ENCODE measurements around the gene LRRC15. TPM values are rescaled to one million over a fixed set of nuclear protein-coding genes. Genes with fewer than 3 reads are reported as not detected.

Gene LRRC15
- polyA plus RNA-seq, 1 experiment = 4.9 TPM

DNA sequence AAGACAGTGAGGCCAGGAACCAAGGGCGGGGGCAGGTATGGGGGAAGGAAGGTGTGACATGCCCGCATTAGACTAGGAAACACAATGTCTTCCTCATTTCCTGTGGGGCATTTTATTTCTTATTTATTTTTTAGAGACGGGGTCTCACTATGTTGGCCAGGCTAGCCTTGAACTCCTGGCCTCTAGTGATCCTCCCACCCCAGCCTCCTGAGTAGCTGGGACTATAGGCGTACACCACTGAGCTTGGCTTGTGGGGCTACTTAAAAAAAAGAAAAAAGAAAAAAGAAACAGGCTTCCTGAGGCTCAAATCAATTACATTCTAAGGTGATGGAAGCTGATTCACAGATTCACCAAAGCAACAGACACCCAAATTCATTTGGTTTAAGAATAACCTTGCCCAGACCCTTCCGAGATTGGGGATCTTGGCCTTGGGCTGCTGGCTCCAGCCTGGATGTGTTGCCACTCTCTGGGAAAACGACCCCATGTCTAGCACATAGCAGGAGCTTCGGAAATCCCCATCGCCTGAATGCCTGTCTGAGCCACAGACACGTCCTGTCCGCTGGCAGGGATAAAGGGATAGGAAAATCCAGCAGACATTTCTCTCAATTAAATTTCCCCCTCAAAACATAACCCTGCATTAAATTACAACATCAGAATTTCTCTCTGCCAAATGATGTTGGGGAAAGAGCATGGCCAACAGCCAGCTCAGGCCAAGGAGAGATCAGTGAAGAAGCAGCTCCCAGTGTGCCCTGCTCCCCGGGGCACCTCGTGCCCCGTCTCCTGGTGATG, 31.4 kb downstream of the LRRC15 start:
- ChIA-PET CTCF (interaction anchor here (0.6 to 5.6 kb wide), 5 partner anchors 6 to 233 kb away, joined by 3 to 55 read pairs (median 3); no protein-coding TSS in a partner anchor), POLR2A (interaction anchor here (0.7 kb wide), 1 partner anchor 152 kb away, joined by 3 read pairs; no protein-coding TSS in a partner anchor)

DNA sequence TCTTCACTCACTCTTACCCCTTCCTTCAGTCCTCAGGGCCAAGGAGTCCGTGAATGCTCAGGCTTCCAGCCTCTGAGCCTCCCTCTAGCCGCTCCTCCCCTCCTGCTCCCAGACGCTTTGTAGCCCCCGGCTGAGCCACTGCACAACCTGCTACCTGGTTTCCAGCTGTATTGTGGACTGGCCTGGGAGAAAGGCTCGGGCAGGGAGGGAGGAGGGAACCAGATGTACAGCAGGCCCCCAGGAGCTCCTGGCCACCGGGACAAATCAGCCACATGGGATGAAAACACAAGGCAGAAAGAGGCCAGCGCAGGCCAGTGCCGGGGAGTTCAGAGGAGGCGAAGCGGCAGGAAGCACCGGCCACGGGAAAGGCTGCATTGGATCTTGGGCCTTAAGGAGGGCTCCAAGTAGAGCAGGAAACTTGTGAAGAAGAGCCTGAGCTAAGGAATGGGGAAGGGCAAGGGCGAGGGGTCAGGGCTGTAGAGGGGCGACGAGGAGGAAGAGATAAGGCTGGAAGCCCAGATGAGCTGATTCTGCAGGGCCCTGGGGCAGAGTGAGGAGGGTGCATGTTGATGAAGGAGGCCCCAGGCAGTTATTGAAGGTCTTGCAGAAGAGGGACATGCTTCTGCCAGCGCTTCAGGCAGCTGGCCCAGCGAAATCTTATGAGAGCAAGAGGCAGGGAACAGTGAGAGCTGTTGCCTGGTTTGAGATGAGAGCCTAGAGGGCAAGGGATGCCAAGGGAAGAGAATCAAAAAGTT, 32.8 kb downstream of the LRRC15 start:
- POLR2A ChIA-PET = no interaction called here
- Histone ChIP-seq H3K27me3 (ENCODE audit: control insufficient read depth, insufficient read depth, low read length) (no peaks in the 10 kb centered on the region), H3K27ac (ENCODE audit: low read depth, low read length) (no peak overlapping the region), H3K9me3 (ENCODE audit: control insufficient read depth, insufficient read depth, low read length) (no peaks in the 10 kb centered on the region; the same call in 1 of the 2 replicates), H3K4me3 (ENCODE audit: low read depth, low read length) (no peak overlapping the region)
- no peak for DNase-seq (ENCODE audit: low read depth, low spot score)
- CTCF ChIA-PET = interaction anchor here (1.8 to 5.6 kb wide), 3 partner anchors 7 to 69 kb away, joined by 4 to 98 read pairs (median 55); no protein-coding TSS in a partner anchor
- TF ChIP-seq, protein P1, sequence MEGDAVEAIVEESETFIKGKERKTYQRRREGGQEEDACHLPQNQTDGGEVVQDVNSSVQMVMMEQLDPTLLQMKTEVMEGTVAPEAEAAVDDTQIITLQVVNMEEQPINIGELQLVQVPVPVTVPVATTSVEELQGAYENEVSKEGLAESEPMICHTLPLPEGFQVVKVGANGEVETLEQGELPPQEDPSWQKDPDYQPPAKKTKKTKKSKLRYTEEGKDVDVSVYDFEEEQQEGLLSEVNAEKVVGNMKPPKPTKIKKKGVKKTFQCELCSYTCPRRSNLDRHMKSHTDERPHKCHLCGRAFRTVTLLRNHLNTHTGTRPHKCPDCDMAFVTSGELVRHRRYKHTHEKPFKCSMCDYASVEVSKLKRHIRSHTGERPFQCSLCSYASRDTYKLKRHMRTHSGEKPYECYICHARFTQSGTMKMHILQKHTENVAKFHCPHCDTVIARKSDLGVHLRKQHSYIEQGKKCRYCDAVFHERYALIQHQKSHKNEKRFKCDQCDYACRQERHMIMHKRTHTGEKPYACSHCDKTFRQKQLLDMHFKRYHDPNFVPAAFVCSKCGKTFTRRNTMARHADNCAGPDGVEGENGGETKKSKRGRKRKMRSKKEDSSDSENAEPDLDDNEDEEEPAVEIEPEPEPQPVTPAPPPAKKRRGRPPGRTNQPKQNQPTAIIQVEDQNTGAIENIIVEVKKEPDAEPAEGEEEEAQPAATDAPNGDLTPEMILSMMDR (IDR thresholded peaks at IDR 0.05; ENCODE audit: low read depth, low read length) = no peak

More for the DNA sequence above, 31.4 kb downstream of the LRRC15 start:
- Histone ChIP-seq H3K27me3 (ENCODE audit: control insufficient read depth, insufficient read depth, low read length) (no peaks in the 10 kb centered on the region), H3K9me3 (ENCODE audit: control insufficient read depth, insufficient read depth, low read length) (no peaks in the 10 kb centered on the region; the same call in 1 of the 2 replicates), H3K4me3 (ENCODE audit: low read depth, low read length) (no peak overlapping the region), H3K27ac (ENCODE audit: low read depth, low read length) (no peak overlapping the region)
- TF ChIP-seq, protein P1 (IDR thresholded peaks at IDR 0.05; ENCODE audit: low read depth, low read length) = no peak
- DNase-seq (ENCODE audit: low read depth, low spot score) = no peak

DNA sequence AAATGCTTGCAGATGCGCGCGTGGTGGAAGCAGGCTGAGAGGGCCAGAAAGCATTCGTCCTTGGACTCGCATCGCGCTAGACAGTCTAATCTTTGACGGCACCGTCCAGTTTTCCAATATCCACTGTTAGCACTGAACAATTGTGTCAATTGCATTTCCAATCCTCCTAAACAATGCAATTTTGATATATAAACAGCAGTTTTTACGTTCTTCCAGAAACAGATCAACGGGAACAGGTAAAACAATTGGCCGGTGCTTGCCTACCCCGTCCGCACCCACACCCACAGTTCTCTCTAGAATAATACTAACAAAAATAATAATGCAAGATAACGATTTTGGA, 35.6 kb downstream of the LRRC15 start:
- H3K27me3 ChIP-seq (ENCODE audit: control insufficient read depth, insufficient read depth, low read length) = no peaks in the 10 kb centered on the region
- H3K4me3 ChIP-seq (ENCODE audit: low read depth, low read length) = no peak overlapping the region
- CTCF ChIA-PET = interaction anchor here (0.6 to 5.6 kb wide), 16 partner anchors 10 to 672 kb away, joined by 3 to 98 read pairs (median 4); partner anchors contain the start of gene GP5
- H3K27ac ChIP-seq (ENCODE audit: low read depth, low read length) = no peak overlapping the region
- POLR2A ChIA-PET = interaction anchor here (0.6 kb wide), 1 partner anchor 10 kb away, joined by 3 read pairs; no protein-coding TSS in a partner anchor
- TF ChIP-seq, protein P1 (IDR thresholded peaks at IDR 0.05; ENCODE audit: low read depth, low read length) = no peak
- no peak for DNase-seq (ENCODE audit: low read depth, low spot score)
- H3K9me3 ChIP-seq (ENCODE audit: control insufficient read depth, insufficient read depth, low read length) = no peaks in the 10 kb centered on the region; the same call in 1 of the 2 replicates

DNA sequence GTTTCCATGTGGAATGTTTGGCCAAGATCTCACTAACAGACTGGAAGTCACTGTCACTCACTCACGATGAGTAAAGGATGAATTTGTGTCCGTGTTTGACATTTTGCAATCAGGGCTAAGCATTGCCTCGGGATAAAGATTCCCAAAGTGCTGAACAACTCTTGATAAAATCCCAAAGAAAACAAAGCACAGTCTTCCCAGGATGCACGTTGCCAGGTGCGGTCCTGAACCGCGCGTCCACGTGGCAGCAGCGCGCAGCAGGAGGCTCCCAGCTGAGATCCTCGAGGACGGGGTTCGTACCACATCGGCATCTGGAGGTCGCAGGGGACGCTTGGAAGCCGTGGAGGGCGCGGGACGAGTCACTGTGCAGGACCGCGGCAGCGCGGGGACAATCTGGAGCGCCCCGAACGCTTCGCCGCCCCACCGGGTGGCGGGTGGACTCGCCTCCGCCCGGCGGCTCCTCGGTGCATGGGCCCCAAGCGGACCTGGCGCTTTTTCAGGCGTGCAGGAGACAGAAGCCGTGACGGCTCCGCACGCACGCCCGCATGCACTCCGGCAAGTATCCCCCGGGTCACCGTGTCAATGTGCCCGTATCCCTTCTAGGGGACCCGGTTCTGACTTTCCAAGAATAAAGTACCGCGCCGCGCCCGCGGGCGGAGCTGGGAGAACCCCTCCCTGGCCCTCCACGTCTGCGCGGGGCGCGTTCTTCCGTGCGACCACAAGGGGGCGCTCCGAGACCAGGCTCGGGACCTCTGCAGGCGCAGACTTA, 36.1 kb downstream of the LRRC15 start:
- CTCF ChIA-PET = interaction anchor here (0.6 to 5.6 kb wide), 13 partner anchors 11 to 671 kb away, joined by 3 to 98 read pairs (median 4); partner anchors contain the start of gene GP5
- Histone ChIP-seq H3K9me3 (ENCODE audit: control insufficient read depth, insufficient read depth, low read length) (peaks cover under 1% of the 10 kb centered on the region; the same call in 1 of the 2 replicates), H3K27ac (ENCODE audit: low read depth, low read length) (no peak overlapping the region), H3K27me3 (ENCODE audit: control insufficient read depth, insufficient read depth, low read length) (no peaks in the 10 kb centered on the region), H3K4me3 (ENCODE audit: low read depth, low read length) (peak overlapping the region; percentile 67)
- DNase-seq (ENCODE audit: low read depth, low spot score) = no peak
- POLR2A ChIA-PET = interaction anchor here (0.6 kb wide), 1 partner anchor 9 kb away, joined by 3 read pairs; no protein-coding TSS in a partner anchor
- TF ChIP-seq, protein P1 (IDR thresholded peaks at IDR 0.05; ENCODE audit: low read depth, low read length) = peak; percentile 92

Data from AG04450 (cell line).